Measurements from ENCODE around the gene CCDC28A.

Gene CCDC28A

GRCh38 chr6:138809677-138810076 is 36.1 kb downstream of the CCDC28A start (continued):
- TF ChIP-seq TSHZ2 (CRISPR knock-in tag; IDR thresholded peaks at IDR 0.05) (no peak), GLIS3 (CRISPR knock-in tag; IDR thresholded peaks at IDR 0.05) (no peak), CREB5 (CRISPR knock-in tag; IDR thresholded peaks at IDR 0.05; ENCODE audit: low read depth) (no peak), RARB (CRISPR knock-in tag; IDR thresholded peaks at IDR 0.05) (no peak), ZNF70 (CRISPR knock-in tag; IDR thresholded peaks at IDR 0.05) (no peak), BACH2 (CRISPR knock-in tag; IDR thresholded peaks at IDR 0.05; ENCODE audit: borderline replicate concordance) (no peak), PPARA (CRISPR knock-in tag; IDR thresholded peaks at IDR 0.05; ENCODE audit: borderline replicate concordance) (no peak), ZFP30 (CRISPR knock-in tag; IDR thresholded peaks at IDR 0.05) (no peak)

DNA sequence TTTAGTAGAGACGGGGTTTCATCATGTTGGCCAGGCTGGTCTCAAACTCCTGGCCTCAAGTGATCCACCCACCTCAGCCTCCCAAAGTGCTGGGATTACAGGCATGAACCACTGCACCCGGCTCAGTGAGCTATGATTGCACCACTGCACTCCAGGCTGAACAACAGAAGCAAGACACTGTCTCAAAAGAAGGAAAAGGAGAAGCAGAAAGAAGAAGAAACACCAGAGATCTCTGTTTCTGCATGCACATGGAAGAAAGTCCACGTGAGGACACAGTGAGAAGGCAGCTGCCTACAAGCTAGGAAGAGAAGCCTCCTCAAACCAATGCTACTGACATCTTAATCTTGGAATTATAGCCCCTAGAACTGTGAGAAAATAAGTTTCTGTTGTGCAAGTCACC is 38.3 kb downstream of the CCDC28A start:
- no peak for ATAC-seq
- TF ChIP-seq ZNF565 (CRISPR knock-in tag; conservative IDR thresholded peaks at IDR 0.05; ENCODE audit: low read depth) (no peak), BACH2 (CRISPR knock-in tag; IDR thresholded peaks at IDR 0.05; ENCODE audit: borderline replicate concordance) (no peak), ARNTL (CRISPR knock-in tag; IDR thresholded peaks at IDR 0.05; ENCODE audit: borderline replicate concordance, low read depth) (no peak), OSR1 (CRISPR knock-in tag; IDR thresholded peaks at IDR 0.05) (no peak), CREB5 (CRISPR knock-in tag; IDR thresholded peaks at IDR 0.05; ENCODE audit: low read depth) (no peak), ZNF70 (CRISPR knock-in tag; IDR thresholded peaks at IDR 0.05) (no peak), ZC3H10 (CRISPR knock-in tag; IDR thresholded peaks at IDR 0.05) (no peak), ISL1 (CRISPR knock-in tag; IDR thresholded peaks at IDR 0.05) (no peak), ZFP30 (CRISPR knock-in tag; IDR thresholded peaks at IDR 0.05) (no peak), RARB (CRISPR knock-in tag; IDR thresholded peaks at IDR 0.05) (no peak), CSRNP3 (CRISPR knock-in tag; IDR thresholded peaks at IDR 0.05) (no peak), POU6F1 (CRISPR knock-in tag; IDR thresholded peaks at IDR 0.05; ENCODE audit: borderline replicate concordance, low read depth) (no peak)

DNA sequence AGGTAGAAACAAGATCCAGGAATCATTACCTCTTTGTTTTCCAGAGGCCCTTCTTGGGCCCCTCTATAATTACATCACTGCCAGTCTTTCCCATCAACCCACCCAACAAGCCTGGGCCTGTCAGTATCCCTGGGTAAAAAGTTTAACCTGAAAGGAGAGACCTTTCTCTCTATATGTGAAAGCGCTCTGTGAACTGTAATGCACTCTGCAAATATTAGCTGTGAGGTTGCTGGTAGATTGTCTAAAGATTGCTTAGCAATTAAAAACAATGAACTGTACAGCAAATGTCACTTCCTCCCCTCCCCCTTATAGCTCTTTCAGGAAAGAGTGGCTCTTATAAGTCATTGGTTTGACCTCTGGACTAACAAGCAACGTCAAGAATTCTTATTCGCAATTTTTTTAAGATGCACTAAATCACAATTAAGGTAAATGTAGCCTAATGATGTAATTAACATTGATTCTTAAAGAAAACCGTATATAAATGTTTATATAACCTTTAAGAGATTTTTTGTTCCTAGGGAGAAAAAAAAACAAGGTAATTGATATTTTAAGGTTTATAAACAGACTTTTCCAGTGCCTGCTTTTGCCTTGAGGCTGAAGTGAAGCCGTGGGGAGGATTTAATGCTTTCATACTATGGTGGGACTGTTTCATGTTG is 40.7 kb downstream of the CCDC28A start:
- TF ChIP-seq OSR1 (CRISPR knock-in tag; IDR thresholded peaks at IDR 0.05), result no peak
- TF ChIP-seq CSDC2 (CRISPR knock-in tag; IDR thresholded peaks at IDR 0.05), result no peak
- TF ChIP-seq SNAI2 (CRISPR knock-in tag; IDR thresholded peaks at IDR 0.05), result no peak
- TF ChIP-seq ARNTL (CRISPR knock-in tag; IDR thresholded peaks at IDR 0.05; ENCODE audit: borderline replicate concordance, low read depth), result no peak
- TF ChIP-seq TSHZ2 (CRISPR knock-in tag; IDR thresholded peaks at IDR 0.05), result no peak
- no peak for TF ChIP-seq BACH2 (CRISPR knock-in tag; IDR thresholded peaks at IDR 0.05; ENCODE audit: borderline replicate concordance)
- TF ChIP-seq ZNF565 (CRISPR knock-in tag; conservative IDR thresholded peaks at IDR 0.05; ENCODE audit: low read depth), result no peak
- no peak for TF ChIP-seq TCF4 (CRISPR knock-in tag; IDR thresholded peaks at IDR 0.05; ENCODE audit: borderline replicate concordance)
- no peak for ATAC-seq

All from SK-N-SH treated with all-trans-retinoic acid at 6 μM for 48 hours (cell line).